Measurements from ENCODE around the gene METTL26. TPM values are rescaled to one million over a fixed set of nuclear protein-coding genes. Genes with fewer than 3 reads are reported as not detected.

METTL26 gene
- total and polyA plus RNA-seq, 8 donors, result 37.2 to 70.4 (median 54.5) TPM

- no peak within 1 kb of the TSS for H3K4me3 ChIP-seq
- H3K27ac ChIP-seq, result no peak within 1 kb of the TSS
- peaks cover 11 to 34% of the 10 kb centered on the region in 2 donors for H3K4me1 ChIP-seq
- H3K36me3 ChIP-seq, result peaks cover 0 to 45% of the 10 kb centered on the region in 2 donors
- intact Hi-C loops (cut with DNase I), result no loop called here
- peaks cover 0 to 33% of the 10 kb centered on the region in 2 donors for H3K27me3 ChIP-seq
- TF ChIP-seq CTCF (IDR thresholded peaks at IDR 0.05), result no peak
- ATAC-seq, result no peak
- H3K9me3 ChIP-seq, result no peaks in the 10 kb centered on the region
- DNase-seq, result no peak
Observed at GRCh38 chr16:674968-675883, 39.1 kb upstream of the METTL26 start, which contains the start of gene RHBDL1. TSS of gene RHBDL1 (plus strand) at chr16:675671. CDS start at chr16:675791, 120 bp downstream.

- peaks cover 0 to 54% of the 10 kb centered on the region in 2 donors for H3K36me3 ChIP-seq
- no peak overlapping the region for H3K4me3 ChIP-seq
- no peak for ATAC-seq
- H3K27me3 ChIP-seq, result peaks cover 0 to 33% of the 10 kb centered on the region in 2 donors
- TF ChIP-seq CTCF (IDR thresholded peaks at IDR 0.05), result no peak
- intact Hi-C loops (cut with DNase I), result no loop called here
- H3K9me3 ChIP-seq, result no peaks in the 10 kb centered on the region
- peaks cover 9 to 34% of the 10 kb centered on the region in 2 donors for H3K4me1 ChIP-seq
- DNase-seq, result no peak
- H3K27ac ChIP-seq, result no peak overlapping the region
Observed at GRCh38 chr16:674214-674881, 38.2 kb upstream of the METTL26 start.

- intact Hi-C loops (cut with DNase I), result no loop called here
- ATAC-seq, result no peak
- Histone ChIP-seq H3K36me3 (peaks cover 0 to 56% of the 10 kb centered on the region in 2 donors), H3K27ac (no peak overlapping the region), H3K4me3 (no peak overlapping the region), H3K4me1 (peaks cover 11 to 40% of the 10 kb centered on the region in 2 donors), H3K9me3 (no peaks in the 10 kb centered on the region), H3K27me3 (peaks cover 0 to 33% of the 10 kb centered on the region in 2 donors)
- no peak for DNase-seq
- no peak for TF ChIP-seq CTCF (IDR thresholded peaks at IDR 0.05)
Observed at GRCh38 chr16:673399-673991, 37.4 kb upstream of the METTL26 start.

- DNase-seq (no peak), ATAC-seq (no peak)
- peaks cover 0 to 56% of the 10 kb centered on the region in 2 donors for H3K36me3 ChIP-seq
- no peak for TF ChIP-seq CTCF (IDR thresholded peaks at IDR 0.05)
- intact Hi-C loops (cut with DNase I), result no loop called here
- H3K27ac ChIP-seq, result no peak overlapping the region
- H3K4me3 ChIP-seq, result no peak overlapping the region
- H3K27me3 ChIP-seq, result peaks cover 0 to 33% of the 10 kb centered on the region in 2 donors
- H3K9me3 ChIP-seq, result no peaks in the 10 kb centered on the region
- peaks cover 11 to 40% of the 10 kb centered on the region in 2 donors for H3K4me1 ChIP-seq
Observed at GRCh38 chr16:672851-673250, 36.7 kb upstream of the METTL26 start.

Data from left lung (tissue), 10 donors.